Left colon (tissue), 2 donors: Measurements from ENCODE around the gene MAPK4. TPM values are rescaled to one million over a fixed set of nuclear protein-coding genes. Genes with fewer than 3 reads are reported as not detected.

ENCODE experiments used
- ATAC-seq: fragments of 200-7000 bp; cut with Tn5 transposase; one replicate; pipeline ENCODE4 v1.9.1; 2020; ENCODE audit warnings: mild to moderate bottlenecking, moderate library complexity
- DNase-seq, 2 donors: peaks; one replicate each; pipeline ENCODE4 v3.0.0-alpha.2; 2020
- intact Hi-C, 2 donors: fragments of 100-400 bp; cut with DNase I in 1 of 2; cut with micrococcal nuclease in 1 of 2; formaldehyde crosslinking; loops; one replicate each; pipeline versions ENCODE4 v1.11.2 to v1.14.0; 2022; cut with DNase I, micrococcal nuclease
- total RNA-seq, 2 donors: library from RNA; stranded (reverse); fragmentation: NEBNext Ultra II Directional; extraction: Animal tissue kit (Norgen Biotek cat#: 25700); gene quantifications; one replicate each; pipeline ENCODE4 v1.2.1, GENCODE V29; 2021
- donor health status: DM: no; HTN: no; CAD: no.
- donor health status: DM: yes; HTN: yes; CAD: no.

MAPK4 gene
- total RNA-seq, 2 donors from 2014 or later = 0.12 to 1.6 TPM

- intact Hi-C loops = no loop called here
- DNase-seq (no peak), ATAC-seq (no peak)
These were observed 103.0 kb downstream of the MAPK4 start for GRCh38 chr18:50662775-50663383.

- DNase-seq (no peak), ATAC-seq (no peak)
- intact Hi-C loops = no loop called here
These were observed 103.9 kb downstream of the MAPK4 start for GRCh38 chr18:50663626-50664441.

GRCh38 chr18:50665015-50665414, 105.1 kb downstream of the MAPK4 start:
- intact Hi-C loops = no loop called here
- DNase-seq (no peak), ATAC-seq (no peak)

GRCh38 chr18:50665519-50665918, 105.6 kb downstream of the MAPK4 start:
- intact Hi-C loops = no loop called here
- ATAC-seq (no peak), DNase-seq (no peak)

GRCh38 chr18:50666536-50666935, 106.6 kb downstream of the MAPK4 start:
- no peak for DNase-seq
- no peak for ATAC-seq
- intact Hi-C loops = no loop called here

GRCh38 chr18:50671376-50671775, 111.5 kb downstream of the MAPK4 start:
- DNase-seq (no peak), ATAC-seq (no peak)
- intact Hi-C loops = no loop called here

GRCh38 chr18:50674307-50674980, 114.6 kb downstream of the MAPK4 start:
- intact Hi-C loops = no loop called here
- ATAC-seq (no peak), DNase-seq (no peak)

- ATAC-seq = no peak
- intact Hi-C loops = no loop called here
- DNase-seq = no peak
These were observed 115.2 kb downstream of the MAPK4 start for GRCh38 chr18:50675043-50675442.

- intact Hi-C loops = no loop called here
- no peak for ATAC-seq
- no peak for DNase-seq
These were observed 118.8 kb downstream of the MAPK4 start for GRCh38 chr18:50678651-50679050.

GRCh38 chr18:50679056-50679455, 119.2 kb downstream of the MAPK4 start:
- ATAC-seq = no peak
- no peak for DNase-seq
- intact Hi-C loops = no loop called here

GRCh38 chr18:50679656-50680055, 119.8 kb downstream of the MAPK4 start:
- intact Hi-C loops = no loop called here
- ATAC-seq = no peak
- no peak for DNase-seq

GRCh38 chr18:50680966-50681365, 121.1 kb downstream of the MAPK4 start:
- DNase-seq = no peak
- no peak for ATAC-seq
- intact Hi-C loops = no loop called here

GRCh38 chr18:50682852-50683251, 123.0 kb downstream of the MAPK4 start:
- ATAC-seq (no peak), DNase-seq (no peak)
- intact Hi-C loops = no loop called here

- no peak for ATAC-seq
- intact Hi-C loops = no loop called here
- DNase-seq = no peak
These were observed 126.5 kb downstream of the MAPK4 start for GRCh38 chr18:50686409-50686808.

- intact Hi-C loops = no loop called here
- DNase-seq (no peak), ATAC-seq (no peak)
These were observed 127.6 kb downstream of the MAPK4 start for GRCh38 chr18:50687491-50687890.

- intact Hi-C loops = no loop called here
- ATAC-seq (no peak), DNase-seq (no peak)
These were observed 129.7 kb downstream of the MAPK4 start for GRCh38 chr18:50689578-50689977.

GRCh38 chr18:50694147-50694546, 134.3 kb downstream of the MAPK4 start:
- ATAC-seq (no peak), DNase-seq (no peak)
- intact Hi-C loops = no loop called here

GRCh38 chr18:50695431-50696176, 135.7 kb downstream of the MAPK4 start:
- intact Hi-C loops = no loop called here
- DNase-seq (no peak), ATAC-seq (no peak)

- ATAC-seq (no peak), DNase-seq (peak in 1 of 2 donors; percentile 2)
- intact Hi-C loops = no loop called here
These were observed 136.5 kb downstream of the MAPK4 start for GRCh38 chr18:50696436-50696835.
